Measurements from ENCODE around the gene HSDL1. TPM values are rescaled to one million over a fixed set of nuclear protein-coding genes. Genes with fewer than 3 reads are reported as not detected.
A peak's percentile ranks its signal among the peaks of the same experiment; 100 is the strongest.

The HSDL1 gene
- total RNA-seq, 4 donors from 2014 or later: 5.0 to 9.7 (median 8.6) TPM

DNA sequence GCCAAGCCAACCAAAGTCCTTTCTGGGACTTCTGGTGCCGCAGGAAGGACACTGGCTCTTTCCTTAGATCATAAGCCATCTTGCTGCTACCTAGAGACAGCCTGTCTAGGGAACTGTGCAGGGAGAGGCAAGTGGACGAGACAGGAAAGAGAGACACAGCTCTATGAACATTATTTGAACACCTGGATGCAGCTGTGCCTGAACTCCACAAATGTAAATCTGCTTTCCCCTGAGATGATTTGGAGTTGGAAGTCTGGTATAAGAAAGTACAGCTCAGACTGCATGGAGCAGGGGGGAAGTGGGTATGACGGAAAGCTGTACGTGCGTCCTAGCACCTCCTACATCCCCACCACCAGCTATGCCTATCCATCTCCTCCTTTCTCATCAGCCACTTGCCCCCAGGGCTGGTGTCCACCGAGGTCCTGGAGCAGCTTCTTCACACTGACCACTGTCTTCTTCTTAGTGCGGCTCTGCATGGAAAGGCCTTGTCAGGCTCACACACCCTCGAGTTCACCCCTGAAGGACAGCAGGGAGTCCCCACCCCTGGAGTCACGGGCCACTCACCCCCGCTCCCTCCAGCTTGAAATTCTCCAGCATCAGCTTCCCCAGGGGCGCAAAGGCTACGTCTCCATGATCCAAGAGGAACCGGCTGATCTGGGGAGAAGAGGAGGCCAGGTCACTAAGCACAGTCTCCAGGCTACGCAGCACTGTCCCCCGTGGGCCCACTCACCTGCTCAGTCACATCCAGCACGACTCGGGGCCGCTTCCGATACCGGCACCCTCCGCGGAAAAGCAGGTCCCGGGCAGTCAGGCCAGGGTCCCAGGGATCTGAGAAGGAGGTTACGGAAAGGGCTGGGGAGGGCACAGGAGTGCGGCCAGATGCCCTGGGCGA is 37.9 kb upstream of the HSDL1 start:
- peak overlapping the region in 1 of 4 donors; percentile 91 for H3K27ac ChIP-seq

DNA sequence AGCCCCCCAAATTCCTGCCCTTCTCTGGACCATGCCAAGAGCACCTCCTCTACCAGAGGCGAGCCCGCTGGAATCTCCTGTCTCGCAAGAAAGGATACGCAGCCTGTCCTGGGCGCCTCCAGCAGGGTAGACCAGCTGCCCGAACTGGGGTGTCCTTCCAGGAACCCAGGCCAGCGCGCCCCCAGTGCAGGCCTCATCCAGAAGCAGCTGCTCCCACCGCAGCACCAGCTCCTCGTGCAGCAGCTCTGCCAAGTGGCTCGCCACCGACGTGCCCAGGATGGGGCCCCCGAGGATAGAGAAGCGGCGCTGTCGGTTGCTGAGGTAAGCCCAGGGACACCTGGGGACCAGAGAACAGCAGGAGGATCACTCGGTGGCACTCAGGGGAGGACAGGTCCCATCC is 37.1 kb upstream of the HSDL1 start:
- Histone ChIP-seq H3K36me3 (peaks cover 22 to 74% (median 31%) of the 10 kb centered on the region in 3 donors), H3K4me3 (no peak overlapping the region), H3K4me1 (peaks cover 19 to 65% (median 23%) of the 10 kb centered on the region in 3 donors), H3K9me3 (no peaks in the 10 kb centered on the region), H3K27me3 (no peaks in the 10 kb centered on the region), H3K27ac (no peak overlapping the region)
- no peak for DNase-seq
- TF ChIP-seq, protein P1, sequence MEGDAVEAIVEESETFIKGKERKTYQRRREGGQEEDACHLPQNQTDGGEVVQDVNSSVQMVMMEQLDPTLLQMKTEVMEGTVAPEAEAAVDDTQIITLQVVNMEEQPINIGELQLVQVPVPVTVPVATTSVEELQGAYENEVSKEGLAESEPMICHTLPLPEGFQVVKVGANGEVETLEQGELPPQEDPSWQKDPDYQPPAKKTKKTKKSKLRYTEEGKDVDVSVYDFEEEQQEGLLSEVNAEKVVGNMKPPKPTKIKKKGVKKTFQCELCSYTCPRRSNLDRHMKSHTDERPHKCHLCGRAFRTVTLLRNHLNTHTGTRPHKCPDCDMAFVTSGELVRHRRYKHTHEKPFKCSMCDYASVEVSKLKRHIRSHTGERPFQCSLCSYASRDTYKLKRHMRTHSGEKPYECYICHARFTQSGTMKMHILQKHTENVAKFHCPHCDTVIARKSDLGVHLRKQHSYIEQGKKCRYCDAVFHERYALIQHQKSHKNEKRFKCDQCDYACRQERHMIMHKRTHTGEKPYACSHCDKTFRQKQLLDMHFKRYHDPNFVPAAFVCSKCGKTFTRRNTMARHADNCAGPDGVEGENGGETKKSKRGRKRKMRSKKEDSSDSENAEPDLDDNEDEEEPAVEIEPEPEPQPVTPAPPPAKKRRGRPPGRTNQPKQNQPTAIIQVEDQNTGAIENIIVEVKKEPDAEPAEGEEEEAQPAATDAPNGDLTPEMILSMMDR (IDR thresholded peaks at IDR 0.05): no peak
- no peak for TF ChIP-seq POLR2A (IDR thresholded peaks at IDR 0.05)
- no CpG with 5 or more reads among the region's 18 CpGs for WGBS, 2 donors
- intact Hi-C loops (cut with DNase I): loop anchor here (10.0 kb wide), 1 partner anchor 97 kb away; no protein-coding TSS in a partner anchor

More for the DNA sequence above, 37.9 kb upstream of the HSDL1 start:
- WGBS, 2 donors: 94 to 95% methylated on average over 11 to 15 of the region's 26 CpGs
- TF ChIP-seq, protein P1 (IDR thresholded peaks at IDR 0.05): no peak
- no peak for TF ChIP-seq POLR2A (IDR thresholded peaks at IDR 0.05)
- H3K27me3 ChIP-seq: no peaks in the 10 kb centered on the region
- peaks cover 13 to 60% (median 15%) of the 10 kb centered on the region in 3 donors for H3K4me1 ChIP-seq
- no peaks in the 10 kb centered on the region for H3K9me3 ChIP-seq
- peaks cover 22 to 73% (median 31%) of the 10 kb centered on the region in 3 donors for H3K36me3 ChIP-seq
- intact Hi-C loops (cut with DNase I): loop anchor here (10.0 kb wide), 1 partner anchor 98 kb away; no protein-coding TSS in a partner anchor
- H3K4me3 ChIP-seq: no peak overlapping the region
- DNase-seq: no peak

DNA sequence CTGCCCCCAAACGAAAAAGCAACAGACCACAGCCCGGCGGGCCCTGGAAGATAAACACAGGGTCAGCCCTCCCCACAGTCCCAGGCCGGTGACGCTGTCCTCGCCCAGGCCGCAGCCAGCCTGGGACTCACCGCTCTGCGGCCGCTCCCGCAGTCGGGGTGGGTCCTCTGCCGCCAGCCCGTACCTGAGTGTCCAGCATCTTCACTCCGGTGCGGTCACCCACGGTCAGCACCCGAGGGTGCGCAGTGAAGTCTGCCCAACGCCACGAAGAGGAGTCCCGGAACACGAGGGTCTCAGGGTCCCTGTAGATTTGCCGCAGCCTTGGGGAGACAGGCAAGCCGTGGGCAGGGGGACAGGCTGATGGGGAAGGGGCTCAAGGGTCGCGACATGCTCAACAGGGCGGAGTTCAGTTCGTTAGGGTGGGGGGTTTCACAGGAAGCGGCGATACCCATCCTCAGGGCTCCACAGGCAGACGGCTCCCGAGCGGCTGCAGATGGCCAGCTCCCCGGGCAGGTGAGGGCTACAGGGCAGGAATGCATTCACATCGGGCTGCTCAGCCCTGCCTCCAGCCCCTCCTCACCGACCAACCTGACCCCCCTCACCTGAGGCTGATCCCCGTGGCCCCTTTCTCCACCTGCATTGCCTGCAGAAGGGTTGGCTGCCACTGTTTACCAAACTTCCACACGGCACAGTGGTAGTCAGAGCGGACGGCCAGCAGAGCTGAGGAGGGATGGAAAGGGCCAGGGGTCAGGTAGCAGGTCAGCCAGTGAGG is 36.4 kb upstream of the HSDL1 start:
- Histone ChIP-seq H3K27ac (no peak overlapping the region), H3K4me3 (no peak overlapping the region), H3K36me3 (peaks cover 22 to 74% (median 31%) of the 10 kb centered on the region in 3 donors), H3K4me1 (peaks cover 27 to 70% (median 30%) of the 10 kb centered on the region in 3 donors), H3K27me3 (no peaks in the 10 kb centered on the region), H3K9me3 (no peaks in the 10 kb centered on the region)
- intact Hi-C loops (cut with DNase I): loop anchor here (10.0 kb wide), 1 partner anchor 97 kb away; no protein-coding TSS in a partner anchor
- TF ChIP-seq, protein P1 (IDR thresholded peaks at IDR 0.05): no peak
- TF ChIP-seq POLR2A (IDR thresholded peaks at IDR 0.05): no peak
- WGBS, 2 donors: 88 to 100% methylated on average over 1 to 4 of the region's 41 CpGs
- DNase-seq: no peak

DNA sequence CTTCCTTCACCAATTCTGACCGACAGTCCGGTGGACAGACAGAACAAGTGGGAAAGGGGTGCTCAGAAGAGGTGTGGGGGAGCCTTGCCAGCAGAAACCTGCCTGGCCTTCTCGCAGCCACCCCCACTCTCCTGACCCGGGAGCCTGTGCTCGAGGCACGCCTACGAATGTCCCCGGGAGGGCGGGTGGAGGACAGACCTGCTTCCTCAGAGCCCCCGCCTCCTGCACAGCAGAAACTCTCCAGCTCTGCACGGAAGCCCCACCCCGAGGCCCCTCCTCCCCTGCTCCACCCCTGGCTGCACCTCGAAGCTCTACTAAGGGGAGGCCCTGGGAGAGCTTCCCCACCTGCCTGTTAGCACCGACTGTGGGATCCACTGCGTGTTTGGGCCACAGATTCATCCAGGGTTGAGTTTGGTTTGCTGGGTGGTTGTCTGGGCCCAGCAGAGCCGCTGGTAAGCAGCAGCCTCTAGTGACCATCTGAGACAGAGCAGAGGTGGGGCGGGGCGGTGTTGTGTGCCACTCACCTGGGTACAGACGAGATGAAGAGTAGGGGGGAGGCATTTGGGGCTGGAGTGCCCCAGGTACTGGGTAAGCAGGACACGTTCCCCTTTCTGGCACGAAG is 35.7 kb upstream of the HSDL1 start:
- Histone ChIP-seq H3K4me1 (peaks cover 27 to 70% (median 32%) of the 10 kb centered on the region in 3 donors), H3K36me3 (peaks cover 22 to 74% (median 31%) of the 10 kb centered on the region in 3 donors), H3K27me3 (no peaks in the 10 kb centered on the region), H3K9me3 (no peaks in the 10 kb centered on the region), H3K4me3 (no peak overlapping the region), H3K27ac (no peak overlapping the region)
- intact Hi-C loops (cut with DNase I): loop anchor here (10.0 kb wide), 1 partner anchor 96 kb away; no protein-coding TSS in a partner anchor
- TF ChIP-seq, protein P1 (IDR thresholded peaks at IDR 0.05): no peak
- DNase-seq: no peak
- WGBS, 2 donors: 78% methylated on average over 3 of the region's 21 CpGs; no CpG with 5 or more reads in 1 of the 2 donors
